A549 treated with RU486 at 1 μM for 4 hours (cell line): Measurements from ENCODE around the gene CD320. TPM values are rescaled to one million over a fixed set of nuclear protein-coding genes. Genes with fewer than 3 reads are reported as not detected.

Experiments
- total RNA-seq: library from RNA; stranded (reverse); fragments of 200-300 nt; extraction: Qiagen RNA extraction; gene quantifications from 5 replicates; pipeline ENCODE4 v1.2.3, GENCODE V29; 2022; ENCODE audit warnings: low read depth

The CD320 gene
- total RNA-seq, result 59.2 to 102 TPM (median 95.8 TPM) in 5 replicates

DNA sequence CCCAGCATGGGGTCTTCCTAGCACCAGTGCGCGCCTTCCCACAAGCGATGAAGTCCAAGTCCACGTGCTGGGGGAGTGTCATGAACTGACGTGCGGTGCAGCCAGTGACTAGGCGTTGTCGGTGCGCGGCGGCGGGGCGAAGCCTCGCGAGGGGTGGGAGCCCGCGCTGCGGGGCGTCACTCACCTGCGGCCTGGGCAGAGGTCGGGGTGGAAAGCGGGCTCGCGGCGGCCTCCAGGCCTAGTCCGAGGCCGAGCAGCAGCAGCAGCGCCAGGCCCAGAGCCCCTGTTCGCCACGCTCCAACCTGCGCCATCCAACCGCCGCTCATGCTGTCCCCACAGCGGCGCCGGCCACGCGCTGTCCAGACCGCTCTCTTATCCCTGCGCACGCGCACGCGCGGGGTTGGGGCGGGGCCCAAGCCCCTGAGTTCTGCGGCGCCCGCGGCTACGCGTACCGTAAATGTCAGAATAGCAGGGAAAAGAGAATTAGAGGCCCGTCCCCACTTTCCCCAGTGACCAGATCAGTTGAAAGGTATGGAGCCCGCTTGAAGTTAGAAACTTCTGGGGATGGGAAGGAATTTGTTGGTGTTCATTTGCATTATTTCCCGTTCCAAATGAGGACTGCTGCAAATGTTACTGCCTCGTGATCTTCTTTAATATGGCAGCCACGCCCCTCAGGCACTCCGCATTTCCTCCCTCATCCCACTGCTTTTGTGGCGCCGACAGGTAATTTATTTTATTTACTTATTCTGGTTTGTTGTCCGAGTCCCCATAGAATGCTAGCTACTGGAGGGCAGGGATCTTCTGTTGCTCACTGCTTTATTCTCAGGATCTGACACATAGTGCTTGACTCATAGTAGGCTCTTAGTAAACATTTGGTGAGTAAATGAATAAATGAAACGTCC, at the start of gene CD320:
TSS of gene CD320 (minus strand) at position 394 of the 902 bp plus-strand sequence. CDS start at position 326, 68 bp downstream.

GRCh38 chr19:8342684-8343482, 34.7 kb upstream of the CD320 start, which contains the start of gene KANK3:
Gene KANK3, minus strand, starts transcription at chr19:8343262. Its CDS starts 5,434 bp downstream, at chr19:8337828.

GRCh38 chr19:8321067-8321985, 13.2 kb upstream of the CD320 start, which contains the start of the genes NDUFA7 and RPS28:
Gene NDUFA7, minus strand, starts transcription at chr19:8321375. Its CDS starts 17 bp downstream, at chr19:8321358.
Gene RPS28, plus strand, starts transcription at chr19:8321496. Its CDS starts 35 bp downstream, at chr19:8321531.

Other genes starting within 250 kb of the CD320 start
- not detected in 5 replicates for gene FBN3, start 158.8 kb downstream of the CD320 start, total RNA-seq
- gene CERS4, start 99.0 kb downstream of the CD320 start, total RNA-seq, result 2.6 to 3.0 TPM (median 2.8 TPM) in 5 replicates
- 61.8 to 100 TPM (median 87.9 TPM) in 5 replicates for gene NDUFA7, start 13.0 kb upstream of the CD320 start, total RNA-seq
- gene RPS28, start 13.1 kb upstream of the CD320 start, total RNA-seq, result 389 to 881 TPM (median 855 TPM) in 5 replicates
- 4.0 to 4.7 TPM (median 4.3 TPM) in 5 replicates for gene KANK3, start 34.9 kb upstream of the CD320 start, total RNA-seq
- 148 to 236 TPM (median 180 TPM) in 5 replicates for gene ANGPTL4, start 55.8 kb upstream of the CD320 start, total RNA-seq
- 84.0 to 105 TPM (median 95.6 TPM) in 5 replicates for gene RAB11B, start 82.0 kb upstream of the CD320 start, total RNA-seq
- gene MARCHF2, start 104.9 kb upstream of the CD320 start, total RNA-seq, result 14.9 to 19.0 TPM (median 16.5 TPM) in 5 replicates
- 221 to 292 TPM (median 241 TPM) in 5 replicates for gene HNRNPM, start 136.6 kb upstream of the CD320 start, total RNA-seq
- 0.17 to 0.31 TPM (median 0.28 TPM) in 3 of 5 replicates, not detected in the others for gene PRAM1, start 194.3 kb upstream of the CD320 start, total RNA-seq
- 14.2 to 19.0 TPM (median 17.5 TPM) in 5 replicates for gene ZNF414, start 205.8 kb upstream of the CD320 start, total RNA-seq